NCI-H2196 treated with DMSO at 0.1 percent for 48 hours (cell line): Measurements from ENCODE around the gene TENM4.

Experiments used
- DNase-seq: peaks from one replicate; lab custom pipeline; 2025; ENCODE audit not compliant: unreplicated experiment; lab: John Stamatoyannopoulos, UW

Gene TENM4

DNA sequence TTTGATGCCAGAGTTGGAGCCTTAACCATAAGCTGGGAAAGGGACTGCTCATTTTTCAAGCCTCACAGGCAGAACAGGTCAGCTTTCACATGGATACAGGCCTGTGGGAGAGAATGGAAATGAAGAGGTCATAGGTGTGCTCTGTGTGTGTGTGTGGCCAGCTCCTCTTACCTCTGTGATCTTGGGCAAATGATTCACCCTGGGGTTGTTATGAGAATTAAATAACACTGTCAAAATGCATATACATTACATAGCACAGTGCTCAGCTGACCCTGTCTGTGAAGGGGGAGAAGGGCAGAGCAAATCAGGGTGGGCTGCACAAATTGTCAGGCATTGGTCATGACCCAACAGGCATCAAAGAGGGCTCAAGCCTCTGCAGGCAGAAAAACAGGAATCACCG lies 372.5 kb downstream of the TENM4 start:
- DNase-seq: no peak

DNA sequence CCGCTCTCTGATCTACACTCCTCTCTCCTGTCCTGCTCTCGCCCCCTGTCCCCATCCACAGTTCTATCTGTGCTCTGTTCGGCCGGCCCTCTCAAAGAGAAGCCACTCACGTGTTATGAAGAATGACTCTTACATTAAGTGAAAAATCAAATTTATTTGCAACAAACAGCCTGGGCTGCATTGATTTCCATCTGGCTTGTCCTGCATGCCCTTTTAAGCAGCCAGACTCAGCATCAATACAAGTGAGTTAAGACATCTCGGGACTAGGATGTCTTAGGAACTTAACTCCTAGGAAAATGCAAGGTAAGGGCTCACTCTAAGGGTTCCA lies 373.5 kb downstream of the TENM4 start:
- DNase-seq: no peak

DNA sequence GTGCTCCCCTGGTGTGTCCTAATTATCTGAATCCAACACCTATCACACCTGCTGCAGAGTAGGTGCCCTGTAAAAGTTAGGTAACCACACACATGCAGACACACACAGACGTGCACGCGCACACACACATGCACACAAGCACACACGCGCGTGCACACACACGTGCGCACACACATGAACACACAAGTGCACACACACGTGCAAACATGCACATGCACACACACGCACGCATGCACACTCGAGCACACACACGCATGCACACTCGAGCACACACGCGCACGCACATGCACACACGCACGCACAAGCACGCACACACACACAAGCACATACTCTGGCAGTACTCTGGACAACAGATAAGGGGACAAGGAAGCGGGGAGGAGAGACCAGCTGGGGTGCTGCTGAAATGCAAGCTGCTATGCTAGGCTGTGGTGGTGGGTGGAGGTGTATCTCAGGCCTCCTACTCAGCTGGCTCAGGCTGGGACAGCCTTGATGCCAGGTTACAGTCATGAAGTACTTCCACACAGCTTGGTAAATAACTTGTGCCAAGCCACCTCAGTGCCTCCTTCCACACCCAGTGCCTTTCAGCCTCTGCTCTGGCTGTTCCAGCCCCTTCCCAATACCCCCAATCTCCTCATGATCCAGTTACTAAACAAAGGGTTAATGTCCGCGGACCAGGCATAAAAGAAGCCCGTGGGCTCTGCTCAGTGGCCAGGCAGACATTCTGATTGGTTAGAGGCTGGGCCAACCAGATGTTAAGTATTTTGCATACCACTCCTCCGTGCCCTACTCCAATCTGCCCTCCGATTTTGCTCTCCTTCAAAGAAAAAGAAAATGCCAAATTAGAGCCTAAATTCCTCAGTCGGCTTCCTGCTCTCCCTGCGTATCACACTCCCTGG lies 374.1 kb downstream of the TENM4 start:
- no peak for DNase-seq

DNA sequence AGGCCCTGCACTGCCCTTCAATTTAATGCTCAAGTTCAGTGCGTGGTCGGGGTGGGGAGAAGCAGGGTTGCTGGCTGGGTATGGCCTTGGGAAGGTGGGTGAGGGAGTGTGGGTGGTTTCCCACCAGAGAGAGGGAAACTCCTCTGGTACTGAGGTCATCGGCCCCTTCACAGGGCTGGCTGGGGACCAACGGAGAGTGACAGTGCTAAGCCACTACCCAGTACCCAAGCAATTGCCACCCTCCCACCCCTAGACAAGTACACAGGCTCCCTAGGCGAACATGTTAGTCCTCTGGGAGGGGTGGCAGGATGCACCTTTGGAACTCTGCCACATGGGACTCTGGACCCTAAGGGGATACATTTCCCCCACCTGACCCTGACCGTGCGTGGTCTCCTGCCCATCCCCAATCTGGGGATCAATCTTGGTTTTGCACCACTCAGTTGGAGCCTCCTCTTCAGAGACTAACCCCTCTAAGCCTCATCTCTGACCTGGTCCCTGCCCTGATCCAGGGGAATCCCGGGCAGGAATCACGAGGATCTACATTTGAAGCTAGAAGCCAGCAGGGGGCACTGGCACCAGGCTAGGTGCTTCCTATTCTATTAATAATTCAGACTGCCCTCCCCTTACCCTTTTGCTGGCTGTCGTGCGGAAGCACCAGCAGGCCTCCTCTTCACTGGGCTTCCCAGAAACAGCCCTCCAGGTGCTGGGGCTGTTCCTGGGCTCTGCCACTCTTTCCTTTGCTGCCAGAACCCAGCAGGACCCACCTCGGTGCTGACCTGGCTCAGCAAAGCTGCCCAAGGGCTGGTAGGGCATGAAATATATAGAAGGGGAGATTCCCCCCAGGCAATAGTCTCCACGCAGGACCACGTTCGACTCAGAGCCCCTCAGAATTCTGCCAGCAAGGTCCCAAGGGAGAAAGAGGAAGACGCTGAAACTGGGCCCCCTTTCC lies 377.7 kb downstream of the TENM4 start:
- DNase-seq: no peak

DNA sequence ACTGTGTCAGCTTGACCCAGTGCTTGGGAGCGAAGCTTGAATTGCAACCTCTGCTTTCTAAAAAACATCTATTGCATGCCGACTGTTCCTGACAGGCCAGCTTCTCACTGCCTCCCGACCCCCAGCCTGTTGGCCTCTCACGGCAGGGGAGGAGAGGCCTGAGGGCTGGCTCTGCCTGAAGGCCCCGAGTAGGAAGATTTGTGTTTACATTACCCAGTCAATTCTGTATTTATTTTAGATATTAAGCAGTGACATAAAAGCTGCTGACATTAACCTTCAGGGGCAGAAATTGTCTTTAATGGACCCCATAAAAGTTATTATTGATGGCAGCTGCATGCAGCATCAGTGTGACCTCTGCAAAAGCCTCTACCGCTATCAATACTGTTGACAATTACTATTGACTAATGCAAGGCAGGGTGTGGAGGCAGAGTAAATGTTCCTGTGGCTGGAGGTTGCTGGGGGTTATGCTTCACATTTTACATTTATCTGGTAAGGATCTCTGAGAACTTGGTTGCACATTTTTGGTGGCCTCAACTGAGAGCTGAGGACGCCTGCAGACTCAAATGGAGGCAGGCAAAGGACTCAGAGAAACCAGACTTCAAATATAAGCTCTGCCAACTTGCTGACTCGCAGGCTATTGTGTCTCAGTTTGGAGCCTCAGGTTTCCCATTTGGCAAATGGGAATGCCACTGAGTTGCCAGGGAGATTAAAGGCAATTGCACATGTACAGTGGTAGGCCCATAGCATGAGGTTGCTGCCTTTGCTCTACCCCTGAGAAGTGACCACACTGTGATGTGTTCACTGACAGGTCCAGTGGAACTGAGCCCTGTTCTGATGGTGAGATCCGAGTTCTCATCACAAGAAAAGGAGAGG lies 380.5 kb downstream of the TENM4 start:
- no peak for DNase-seq

DNA sequence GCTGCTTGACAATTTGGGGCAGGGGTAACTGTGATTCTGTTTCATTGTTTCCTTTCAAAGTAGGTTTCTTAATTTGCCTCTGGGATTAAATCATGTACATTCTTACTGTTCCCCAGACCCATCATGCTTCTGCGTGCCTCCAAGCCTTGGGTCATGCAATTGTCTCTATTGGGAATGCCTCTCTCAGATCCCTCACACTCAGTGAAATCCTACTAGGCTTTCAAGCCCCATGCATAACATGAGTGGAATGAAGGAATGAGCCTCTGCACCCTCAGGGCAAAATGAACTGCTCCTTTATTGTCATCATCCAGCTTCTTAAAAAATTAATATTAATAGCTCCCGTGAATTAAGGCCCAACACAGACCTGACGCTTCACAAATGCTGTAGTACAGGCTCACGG lies 381.7 kb downstream of the TENM4 start:
- no peak for DNase-seq

DNA sequence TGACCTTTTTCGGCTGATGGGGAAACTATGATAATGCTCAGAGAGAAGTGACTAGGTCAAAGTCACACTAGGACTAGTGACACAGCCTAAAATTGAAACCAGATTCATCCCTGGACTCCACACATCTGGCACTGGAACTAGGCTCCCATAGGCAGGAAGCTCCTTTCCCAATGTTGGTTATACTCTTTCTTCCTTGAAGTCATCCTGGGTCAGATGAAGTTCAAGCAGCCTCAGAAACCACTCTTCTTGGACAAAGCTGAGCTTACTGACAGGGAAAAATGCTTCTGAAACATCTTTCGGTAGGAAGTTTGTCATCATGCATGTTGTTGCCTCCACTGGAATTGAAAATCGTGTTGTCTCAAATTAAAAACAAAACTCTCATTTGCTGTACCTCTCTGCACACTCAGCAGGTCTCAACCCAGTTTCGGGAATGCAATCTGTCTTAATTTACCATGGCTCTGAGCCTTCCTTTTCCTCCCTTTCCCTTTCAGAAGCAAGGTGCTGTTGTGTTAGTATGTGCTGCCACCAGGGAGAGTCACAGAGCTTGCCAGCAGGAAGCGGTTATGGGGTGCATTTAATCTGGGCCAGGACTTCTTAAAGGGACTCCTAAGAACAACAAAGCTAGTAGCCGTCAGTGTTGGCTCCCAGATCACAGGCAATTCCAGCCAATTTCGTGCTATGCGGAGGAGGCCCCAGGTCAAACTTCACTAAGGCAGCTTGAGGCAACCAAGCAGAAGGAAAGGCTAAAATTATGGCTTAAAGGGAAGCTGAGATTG lies 384.8 kb downstream of the TENM4 start:
- no peak for DNase-seq

DNA sequence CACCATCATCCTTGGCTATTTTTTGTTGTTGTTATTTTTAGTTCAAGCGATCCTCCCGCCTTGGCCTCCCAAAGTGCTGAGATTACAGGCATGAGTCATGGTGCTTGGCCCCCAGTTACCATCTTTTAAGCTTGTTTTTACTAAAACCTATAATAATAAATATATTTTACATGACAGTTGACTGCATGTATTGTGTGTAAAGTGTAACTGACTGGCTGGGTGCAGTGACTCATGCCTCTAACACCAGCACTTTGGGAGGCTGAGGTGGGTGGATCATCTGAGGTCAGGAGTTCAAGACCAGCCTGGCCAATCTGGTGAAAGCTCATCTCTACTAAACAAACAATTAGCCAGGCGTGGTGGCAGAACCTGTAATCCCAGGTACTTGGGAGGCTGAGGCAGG lies 386.2 kb downstream of the TENM4 start:
- DNase-seq: no peak

DNA sequence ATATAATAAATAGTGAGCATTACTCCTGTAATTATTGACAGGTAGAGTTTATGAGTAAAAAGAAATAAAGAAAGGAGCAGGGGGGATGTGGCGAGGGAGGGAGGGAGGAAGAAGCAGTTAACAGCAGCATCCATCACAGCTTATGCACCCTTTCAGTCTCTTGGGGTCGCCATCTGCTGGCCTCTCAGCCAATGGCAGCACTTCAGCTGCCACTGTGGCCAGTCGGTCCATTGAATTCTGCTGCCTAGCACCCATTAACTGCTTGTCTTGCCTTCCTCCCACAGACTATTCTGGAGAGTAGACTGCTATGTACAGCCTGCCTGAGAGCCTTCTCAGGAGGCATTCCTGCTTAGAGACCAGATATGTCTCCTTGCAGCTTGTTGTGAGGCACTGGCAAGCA lies 388.3 kb downstream of the TENM4 start:
- DNase-seq: no peak

DNA sequence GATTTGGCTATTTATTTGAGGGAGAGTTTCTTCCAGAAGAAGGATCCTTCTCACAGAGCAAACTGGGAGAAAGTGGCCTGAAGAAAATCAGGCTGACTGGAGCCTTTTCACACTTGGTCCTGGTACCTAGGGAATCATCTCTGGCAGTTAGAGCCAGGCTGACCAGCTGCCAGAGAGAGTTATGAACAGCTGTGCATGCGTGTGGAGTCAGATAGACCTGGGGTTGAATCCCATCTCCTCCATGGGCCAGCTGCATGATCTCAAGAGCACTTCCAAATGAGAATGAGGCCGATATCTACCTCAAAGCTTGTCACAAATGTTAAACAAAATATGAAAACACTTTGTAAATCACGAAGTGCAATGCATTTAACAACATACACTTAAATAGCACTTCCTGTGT lies 390.0 kb downstream of the TENM4 start:
- DNase-seq: no peak

DNA sequence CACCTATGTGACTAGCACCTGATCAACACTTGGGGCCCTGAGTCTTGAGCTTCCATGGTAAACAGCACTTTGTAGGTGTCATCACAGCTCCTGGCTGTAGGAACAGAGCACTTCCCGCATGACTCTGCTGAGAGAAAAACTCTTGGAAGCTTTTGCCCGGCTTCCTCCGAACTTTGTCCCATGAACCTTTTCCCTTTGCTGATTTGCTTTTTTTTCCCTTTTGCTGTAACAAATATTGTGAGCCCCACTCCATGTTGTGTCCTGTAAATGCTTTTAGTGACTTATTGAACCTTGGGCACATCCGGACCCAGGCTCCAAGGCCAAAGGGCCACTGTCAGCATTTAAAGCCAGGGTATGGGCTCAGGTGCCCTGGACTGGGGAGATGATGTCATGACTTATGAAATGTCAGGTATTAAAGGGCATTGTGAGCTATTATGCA lies 391.1 kb downstream of the TENM4 start:
- DNase-seq: no peak

DNA sequence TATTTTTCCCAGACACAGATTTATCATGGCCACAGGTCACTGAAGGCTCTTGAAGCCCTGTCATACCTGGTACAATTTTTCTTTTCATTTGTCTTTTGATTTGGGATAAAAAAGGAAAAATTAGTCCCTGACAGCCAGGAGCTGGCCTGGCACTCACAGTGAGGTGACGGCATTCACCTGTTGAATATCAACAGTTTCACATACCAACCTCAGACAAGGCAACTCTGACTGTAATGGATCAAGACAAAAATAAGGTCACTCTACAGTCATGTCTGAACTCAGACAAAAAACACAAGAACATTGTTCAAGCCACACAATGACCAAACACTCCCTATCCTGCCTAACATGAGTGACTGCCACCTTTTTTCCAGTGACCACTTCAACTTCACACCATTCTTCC lies 392.9 kb downstream of the TENM4 start:
- no peak for DNase-seq

DNA sequence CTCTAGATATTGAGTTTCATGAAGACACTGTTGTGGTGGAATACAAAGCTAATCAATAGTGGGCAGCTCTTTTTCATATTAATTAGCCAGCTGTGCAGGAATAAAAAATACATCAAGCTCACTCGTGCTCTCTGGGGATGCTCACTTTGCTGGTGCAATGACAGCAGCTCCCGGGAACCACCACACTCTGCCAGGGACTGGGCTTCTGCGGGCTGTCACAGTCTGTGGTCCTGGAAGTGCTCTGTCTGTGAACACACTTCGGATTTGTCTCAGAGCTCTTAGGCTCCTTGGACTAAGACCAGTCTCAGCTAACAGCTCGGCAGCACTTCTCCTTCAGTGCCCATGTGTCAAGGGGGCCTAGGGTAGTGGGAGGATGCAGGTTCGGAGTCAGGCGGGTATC lies 393.5 kb downstream of the TENM4 start:
- DNase-seq: no peak

DNA sequence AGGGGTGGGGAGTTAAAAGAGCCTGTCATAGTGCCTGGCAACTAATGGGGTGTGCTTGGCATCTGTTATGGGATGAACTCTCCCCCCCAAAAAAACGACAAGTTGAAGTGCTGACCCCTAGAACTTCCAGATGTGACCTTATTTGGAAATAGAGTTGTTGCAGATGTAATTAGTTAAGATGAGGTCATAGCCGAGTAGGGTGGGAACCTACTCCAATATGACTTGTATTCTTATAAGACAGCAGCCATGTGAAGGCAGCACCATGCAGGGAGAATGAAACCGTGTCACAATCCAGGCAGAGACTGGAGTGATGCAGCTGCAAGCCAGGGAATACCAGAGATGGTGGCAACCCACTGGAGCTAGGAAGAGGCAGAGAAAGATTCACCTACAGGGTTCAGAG lies 394.5 kb downstream of the TENM4 start:
- no peak for DNase-seq

DNA sequence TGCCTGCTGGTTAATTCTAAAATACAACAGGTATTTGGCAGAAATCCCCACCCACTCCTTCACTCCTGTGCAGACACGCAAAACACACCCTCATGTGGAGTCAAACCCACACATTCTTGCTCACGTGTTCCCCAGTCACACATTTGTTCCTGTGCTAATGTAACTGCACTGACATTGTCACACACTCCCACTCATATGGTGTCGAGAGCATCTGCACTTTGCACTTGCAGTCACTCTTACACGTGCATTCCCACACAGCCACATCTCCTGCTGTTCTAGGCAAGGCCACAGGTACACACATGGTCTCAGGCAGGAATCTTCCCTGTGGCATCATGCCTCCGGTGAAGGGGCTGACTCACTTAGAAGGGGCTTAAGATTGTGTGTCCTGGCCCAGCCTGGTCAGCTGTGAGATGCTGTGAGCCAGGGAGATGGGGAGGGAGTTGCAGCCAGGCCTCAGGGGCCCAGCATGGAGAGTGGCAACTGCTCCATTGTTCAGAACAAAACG lies 395.0 kb downstream of the TENM4 start:
- no peak for DNase-seq

DNA sequence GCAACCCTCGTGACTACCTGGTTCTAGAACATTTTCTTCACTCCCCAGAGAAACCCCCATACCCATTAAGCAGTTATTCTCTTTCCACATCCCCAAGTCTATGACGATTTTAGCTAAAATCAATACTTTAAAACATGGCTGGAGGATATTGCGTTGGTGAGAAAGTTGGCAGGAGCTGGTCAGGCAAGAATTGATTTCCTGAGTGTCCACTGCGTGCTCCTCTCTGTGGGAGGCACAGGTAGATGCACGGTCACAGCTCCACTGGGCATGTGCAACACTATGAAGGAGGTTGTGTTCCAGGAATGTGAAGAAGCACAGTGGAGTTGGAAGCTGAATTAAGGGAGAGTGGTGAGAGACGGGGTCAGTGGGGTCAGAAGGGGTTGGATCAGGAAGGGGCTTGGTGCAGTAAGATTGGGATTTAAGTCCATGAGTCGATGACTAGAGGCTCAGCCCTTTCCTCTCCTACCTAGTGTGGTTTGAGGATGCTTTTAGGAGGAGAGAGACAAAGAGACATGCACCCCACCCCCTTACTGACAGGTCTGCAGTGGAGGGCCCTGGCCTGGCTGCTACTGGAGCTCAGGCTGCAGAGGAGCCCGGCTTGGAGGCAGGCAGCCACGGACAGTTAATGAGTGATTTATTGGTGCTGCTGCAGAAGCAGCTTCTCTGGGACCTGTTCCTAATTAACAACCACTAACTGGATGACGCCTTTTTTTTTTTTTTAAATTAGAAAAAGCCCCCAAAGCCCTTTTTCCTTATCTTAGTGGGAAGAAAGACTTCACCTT lies 395.6 kb downstream of the TENM4 start:
- DNase-seq: no peak

DNA sequence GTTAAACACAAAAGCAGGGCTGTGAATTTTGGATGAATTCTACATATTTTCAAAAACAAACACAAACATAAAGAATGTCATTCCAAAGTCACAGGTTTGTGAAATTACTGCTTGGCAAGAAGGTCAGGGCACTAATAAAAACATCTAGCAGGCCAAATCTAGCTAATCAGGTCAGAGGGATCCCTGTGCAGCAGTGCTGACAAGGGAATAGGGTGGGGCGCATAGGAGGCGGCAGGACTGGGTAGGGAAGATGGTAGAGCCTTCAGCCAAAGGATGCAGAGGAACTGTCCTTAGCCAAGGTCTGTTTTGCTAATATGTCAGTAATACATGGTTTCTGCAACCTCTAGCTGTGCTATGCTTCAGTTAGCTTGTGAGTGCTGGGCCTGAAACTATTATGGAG lies 396.6 kb downstream of the TENM4 start:
- no peak for DNase-seq

DNA sequence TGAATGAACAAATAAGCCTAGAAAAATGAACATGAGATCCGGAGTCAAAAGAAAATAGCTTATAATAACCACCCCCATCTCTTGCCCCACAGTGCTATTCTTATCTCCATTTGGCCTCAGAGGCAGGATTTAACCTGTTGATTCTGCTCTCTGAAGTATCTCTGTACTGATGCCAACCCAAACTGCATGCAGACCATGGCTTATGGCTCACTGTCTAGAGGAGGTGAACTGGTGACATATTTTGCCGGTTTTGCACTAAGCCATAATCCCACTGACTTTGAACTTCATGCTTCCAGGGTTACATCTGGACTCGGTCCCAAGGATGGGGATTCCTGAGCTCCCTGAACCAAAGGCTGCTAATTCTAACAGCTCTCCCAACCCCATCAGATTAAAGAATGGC lies 397.1 kb downstream of the TENM4 start:
- DNase-seq: no peak

DNA sequence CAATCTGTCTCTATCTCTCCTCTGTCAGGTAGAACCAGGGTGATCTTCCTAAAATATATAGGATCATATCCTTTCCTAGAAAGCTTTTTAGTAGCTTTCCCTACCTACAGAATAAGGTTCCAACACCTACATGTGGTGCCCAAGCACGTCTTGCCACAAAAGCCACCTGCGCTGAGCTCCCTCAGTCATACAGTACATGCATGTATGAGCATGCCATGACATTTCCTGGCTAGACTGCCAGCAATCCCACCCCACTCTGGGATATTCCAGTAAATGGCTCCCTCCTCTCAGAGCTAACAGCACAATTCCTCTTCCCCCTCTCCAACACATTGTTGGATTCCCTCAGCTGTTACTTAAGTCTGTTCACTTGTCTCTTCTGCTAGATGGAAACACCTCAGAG lies 398.0 kb downstream of the TENM4 start:
- DNase-seq: no peak
